Measurements from ENCODE around the gene PTCH2. TPM values are rescaled to one million over a fixed set of nuclear protein-coding genes. Genes with fewer than 3 reads are reported as not detected.

PTCH2 gene
- total and polyA plus RNA-seq, 11 donors, result 0.19 to 0.85 (median 0.37) TPM; not detected in 1

- H3K4me3 ChIP-seq, result no peak within 1 kb of the TSS
- intact Hi-C loops (cut with DNase I), result loop anchor here in 7 of 10 donors (5.0 to 10.0 kb wide), 9 partner anchors 39 to 517 kb away; partner anchors contain the start of genes HECTD3 (in 3 of the 7), UROD (in 3 of the 7), EIF2B3 (in 2 of the 7) and KIF2C (in 1 of the 7)
- no peaks in the 10 kb centered on the region for H3K9me3 ChIP-seq
- WGBS, 4 donors, result 81 to 84% (median 83%) methylated on average over 7 to 9 of the region's 9 CpGs
- DNase-seq (peak in 1 of 5 donors; percentile 20), ATAC-seq (no peak)
- H3K27me3 ChIP-seq, result no peaks in the 10 kb centered on the region
- H3K36me3 ChIP-seq, result no peaks in the 10 kb centered on the region
- H3K4me1 ChIP-seq, result peaks cover 0 to 33% (median 25%) of the 10 kb centered on the region in 12 donors
- TF ChIP-seq POLR2A (IDR thresholded peaks at IDR 0.05) (no peak), CTCF (IDR thresholded peaks at IDR 0.05) (no peak)
- peak within 1 kb of the TSS in 2 of 12 donors; percentile 66 to 68 for H3K27ac ChIP-seq
Measured at GRCh38 chr1:44788120-44788860, 54.8 kb downstream of the PTCH2 start, which contains the start of gene BEST4. Gene BEST4 (minus strand): TSS chr1:44788170. CDS start chr1:44787705, 465 bp downstream.

- Histone ChIP-seq H3K27ac (no peak overlapping the region), H3K4me3 (no peak overlapping the region), H3K27me3 (no peaks in the 10 kb centered on the region), H3K36me3 (no peaks in the 10 kb centered on the region), H3K9me3 (no peaks in the 10 kb centered on the region), H3K4me1 (peaks cover 0 to 33% (median 25%) of the 10 kb centered on the region in 12 donors)
- TF ChIP-seq CTCF (IDR thresholded peaks at IDR 0.05) (no peak), POLR2A (IDR thresholded peaks at IDR 0.05) (no peak)
- ATAC-seq (no peak), DNase-seq (peak in 1 of 5 donors; percentile 23)
- 93 to 96% (median 93%) methylated on average over 8 to 10 of the region's 10 CpGs for WGBS, 4 donors
- intact Hi-C loops (cut with DNase I), result loop anchor here in 7 of 10 donors (2.0 to 10.0 kb wide), 10 partner anchors 40 to 517 kb away; partner anchors contain the start of genes HECTD3 (in 3 of the 7), UROD (in 3 of the 7), EIF2B3 (in 2 of the 7) and RNU5D-1 (in 2 of the 7)
Measured at GRCh38 chr1:44787506-44787905, 55.5 kb downstream of the PTCH2 start.

- no peaks in the 10 kb centered on the region for H3K9me3 ChIP-seq
- peak overlapping the region in 2 of 12 donors; percentile 60 to 63 for H3K4me3 ChIP-seq
- no peaks in the 10 kb centered on the region for H3K27me3 ChIP-seq
- H3K4me1 ChIP-seq, result peaks cover 0 to 33% (median 25%) of the 10 kb centered on the region in 12 donors
- peaks cover 0 to 5% (median 0%) of the 10 kb centered on the region in 9 donors for H3K36me3 ChIP-seq
- peak overlapping the region in 9 of 12 donors; percentile 43 to 68 (median 55) for H3K27ac ChIP-seq
- DNase-seq, result peak in 1 of 5 donors; percentile 25
- intact Hi-C loops (cut with DNase I), result loop anchor here in 7 of 10 donors (2.0 to 10.0 kb wide), 10 partner anchors 40 to 518 kb away; partner anchors contain the start of genes HECTD3 (in 3 of the 7), UROD (in 3 of the 7), EIF2B3 (in 2 of the 7) and RNU5D-1 (in 2 of the 7)
- WGBS, 4 donors, result 81 to 92% (median 83%) methylated on average over 9 of the region's 9 CpGs
- ATAC-seq, result no peak
- TF ChIP-seq CTCF (IDR thresholded peaks at IDR 0.05) (no peak), POLR2A (IDR thresholded peaks at IDR 0.05) (no peak)
Measured at GRCh38 chr1:44786841-44787426, 56.1 kb downstream of the PTCH2 start.
